Fibroblast of skin of back (primary cell): ENCODE data around the gene CELF3.

Source experiments
- DNase-seq: peaks from one replicate; pipeline ENCODE4 v3.0.0-alpha.2; 2013

CELF3 gene

DNA sequence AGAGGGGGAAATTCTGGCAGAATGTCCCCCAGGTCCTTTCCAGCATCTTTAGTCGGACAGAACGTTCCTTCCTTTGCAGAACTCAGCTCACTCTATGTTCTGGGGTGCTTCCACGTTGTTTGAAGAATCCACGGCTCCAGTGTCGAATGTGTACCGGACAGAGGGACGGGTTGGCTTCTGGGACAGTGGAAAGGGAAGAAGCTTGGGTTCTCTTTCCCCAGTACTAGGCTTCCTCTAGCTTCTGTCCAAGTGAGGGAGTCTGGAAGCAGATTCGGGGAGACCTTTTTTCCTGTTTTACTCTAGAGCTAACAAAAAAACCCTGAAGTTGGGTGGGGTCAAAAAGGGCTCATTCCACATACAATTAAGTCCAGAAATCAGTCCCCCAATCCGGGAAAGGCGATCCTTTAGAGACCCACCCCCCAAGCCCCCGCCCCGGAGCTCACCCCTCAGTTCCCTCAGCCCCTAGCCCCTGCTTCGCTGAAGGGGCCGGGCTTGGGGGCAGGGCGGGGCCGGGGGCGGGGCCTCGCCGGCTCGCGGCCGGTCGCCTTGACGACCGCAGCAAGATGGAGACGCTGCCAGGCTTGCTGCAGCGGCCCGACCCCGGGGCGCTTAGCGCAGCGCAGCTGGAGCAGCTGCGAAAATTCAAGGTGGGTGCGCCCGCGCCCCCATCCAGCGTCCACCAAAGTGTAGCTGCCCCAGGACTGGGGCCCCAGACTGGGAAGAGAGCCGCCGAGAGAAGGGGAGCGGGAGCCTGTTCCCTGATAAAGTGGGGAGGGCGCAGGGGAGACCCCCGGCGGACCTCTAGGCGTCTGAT, 4.6 kb upstream of the CELF3 start, which contains the start of gene RIIAD1:
RIIAD1 (plus strand) TSS at position 549 of the 814 bp plus-strand sequence; CDS start at position 564, 15 bp downstream.
- DNase-seq, result peak; percentile 27

GRCh38 chr1:151720554-151720953, 4.0 kb upstream of the CELF3 start:
- DNase-seq, result peak; percentile 16

- no peak for DNase-seq
Observed at GRCh38 chr1:151720125-151720524, 3.5 kb upstream of the CELF3 start.

DNA sequence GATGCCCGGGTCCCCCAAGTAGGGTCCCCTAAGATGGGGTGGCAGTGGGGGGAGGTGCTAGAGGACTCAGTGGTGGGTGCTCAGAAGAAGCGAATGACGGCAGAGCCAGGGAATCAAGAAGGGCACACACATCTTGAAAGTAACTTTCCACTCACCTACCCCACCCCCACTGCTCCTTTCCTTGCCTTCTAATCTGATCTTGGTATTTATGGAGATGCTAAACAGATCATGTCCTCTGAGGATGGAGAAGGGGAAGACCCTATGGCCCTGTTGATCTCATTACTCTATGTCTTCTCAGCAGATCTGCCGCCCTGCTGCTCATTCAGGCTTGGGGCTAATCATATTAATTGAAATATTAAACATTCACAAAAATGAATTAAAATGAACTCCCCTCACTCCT, 2.1 kb upstream of the CELF3 start:
- no peak for DNase-seq

DNA sequence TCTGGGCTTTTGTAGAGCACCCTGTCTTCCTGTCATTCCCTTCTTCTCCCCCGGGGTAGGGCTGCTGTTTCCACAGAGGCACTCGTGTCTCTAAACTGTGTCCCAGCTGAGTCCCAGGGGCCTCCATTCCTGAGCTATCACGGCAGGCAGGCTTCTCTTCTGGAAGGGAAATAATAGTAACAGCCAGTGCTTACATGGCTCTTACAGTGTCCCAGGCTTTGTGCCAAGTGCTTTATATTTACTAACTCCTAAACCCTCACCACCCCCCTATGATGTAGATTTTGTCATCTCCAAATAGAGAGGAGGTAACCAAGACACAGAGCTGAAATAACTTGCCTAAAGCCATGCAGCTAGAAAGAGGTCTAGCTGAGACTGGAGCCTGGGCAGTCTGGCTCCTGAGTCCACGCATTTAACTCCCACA, 1.4 kb upstream of the CELF3 start:
- DNase-seq, result peak; percentile 27

GRCh38 chr1:151716405-151716762, 219 bp downstream of the CELF3 start:
- no peak for DNase-seq

GRCh38 chr1:151715726-151716404, 738 bp downstream of the CELF3 start:
- no peak for DNase-seq

- no peak for DNase-seq
Observed at GRCh38 chr1:151714820-151715725, 1.5 kb downstream of the CELF3 start.

- DNase-seq, result no peak
Observed at GRCh38 chr1:151713874-151714273, 2.7 kb downstream of the CELF3 start.

DNA sequence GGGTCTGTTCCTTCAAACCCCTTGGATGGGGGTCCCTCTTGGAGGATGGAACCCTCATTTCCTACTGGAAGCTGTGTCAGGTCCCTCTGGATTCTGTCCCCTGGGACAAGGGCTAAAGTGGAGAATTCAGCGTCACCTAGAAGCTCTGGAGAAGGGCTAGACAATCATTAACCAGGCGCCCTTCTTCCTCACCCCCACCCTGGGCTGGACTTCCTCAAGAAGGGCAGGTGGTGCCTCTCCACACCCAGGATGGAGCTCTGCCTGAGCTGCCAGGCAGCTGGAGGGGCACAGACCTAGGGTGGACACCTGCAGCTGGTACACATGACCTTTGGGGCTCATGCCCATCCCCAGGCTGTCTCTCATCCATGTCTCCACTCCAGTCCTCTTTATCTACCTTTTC, 3.6 kb downstream of the CELF3 start:
- no peak for DNase-seq

- no peak for DNase-seq
Observed at GRCh38 chr1:151711951-151712350, 4.7 kb downstream of the CELF3 start.

DNA sequence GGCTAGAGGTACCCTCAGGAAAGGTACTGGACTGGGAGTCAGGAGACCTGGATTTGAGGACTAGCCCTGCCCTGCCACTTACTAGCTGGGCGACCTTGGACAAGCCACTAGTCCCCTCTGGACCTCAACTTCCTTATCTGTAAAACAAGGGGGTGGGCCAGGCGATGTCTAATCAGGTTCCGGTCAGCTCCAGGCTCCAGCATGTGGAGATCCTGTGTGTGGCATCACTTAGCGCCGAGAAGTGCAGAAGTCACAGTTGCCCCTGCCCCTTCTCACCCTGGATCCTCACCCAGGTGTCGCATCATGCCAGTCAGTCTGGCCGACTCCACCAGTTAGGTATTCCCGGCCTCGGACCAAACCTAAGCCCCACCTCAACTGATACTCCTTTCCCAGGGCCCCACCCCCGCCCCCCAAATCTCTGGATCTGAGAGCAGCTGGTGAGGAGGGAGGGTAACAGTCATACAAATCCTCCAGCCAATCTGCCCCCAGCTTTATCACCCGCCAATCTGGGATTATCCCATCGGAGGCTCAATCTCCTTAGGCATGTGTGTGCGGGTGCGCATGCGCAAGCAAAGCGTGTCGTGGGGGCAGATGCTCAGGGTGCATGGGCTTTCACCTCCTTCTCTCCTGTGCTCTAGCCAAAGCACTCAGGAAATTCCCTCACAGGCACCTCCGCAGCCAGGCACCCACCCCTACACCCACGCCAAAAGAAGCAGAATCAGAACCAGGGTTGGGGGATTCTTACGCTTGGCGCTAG, 5.4 kb downstream of the CELF3 start:
- no peak for DNase-seq

DNA sequence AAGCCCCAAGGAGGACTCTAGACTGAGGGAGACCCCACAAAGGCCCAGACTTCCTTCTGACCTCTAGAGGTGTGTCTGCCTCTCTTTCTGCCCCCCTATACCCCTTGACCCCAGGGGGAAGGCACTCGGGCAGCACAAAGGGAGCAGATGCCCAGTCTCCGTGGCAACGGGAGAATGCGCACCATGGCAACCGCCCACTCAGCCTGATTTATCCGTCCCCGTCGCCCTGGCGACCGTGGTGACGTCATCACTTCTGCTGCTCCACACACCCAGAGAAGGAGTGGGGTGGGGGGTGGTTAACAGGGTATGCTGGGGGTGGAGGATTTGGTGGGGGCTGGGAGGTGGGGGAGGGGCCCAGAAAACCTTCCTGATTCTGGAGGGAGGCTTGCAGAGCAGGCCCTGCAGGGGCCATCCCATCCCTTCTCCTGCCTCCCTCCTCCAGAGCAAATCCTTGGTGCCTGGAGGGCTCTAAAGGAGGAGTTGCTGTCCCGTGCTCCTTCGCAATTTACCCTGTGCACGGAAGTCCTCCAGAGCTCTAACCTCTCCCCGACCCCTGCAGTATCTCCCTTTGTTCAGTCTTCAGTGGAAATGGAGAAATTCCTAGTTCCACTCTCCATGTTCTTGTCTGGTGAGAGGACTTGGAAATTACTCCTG, 6.3 kb downstream of the CELF3 start:
- DNase-seq, result peak; percentile 39

DNA sequence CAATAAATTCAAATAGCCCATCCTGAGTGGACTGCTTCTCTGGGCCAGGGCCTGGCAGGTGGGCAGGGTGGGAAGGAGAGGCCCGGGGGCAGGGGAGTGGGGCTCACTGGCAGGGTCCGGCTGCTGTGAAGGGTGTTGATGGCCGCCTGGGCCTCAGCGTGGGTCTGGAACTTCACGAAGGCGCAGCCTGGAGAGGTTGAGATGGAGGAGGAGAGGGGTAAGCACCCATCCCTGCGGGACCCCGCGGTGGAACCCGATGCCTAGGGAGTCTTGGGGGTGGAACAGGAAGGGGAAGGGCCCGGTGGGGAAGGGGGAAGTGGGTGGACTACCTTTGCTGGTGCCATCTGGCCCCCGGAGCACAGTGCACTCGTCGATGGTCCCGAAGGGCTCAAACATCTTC, 7.7 kb downstream of the CELF3 start:
- no peak for DNase-seq

DNA sequence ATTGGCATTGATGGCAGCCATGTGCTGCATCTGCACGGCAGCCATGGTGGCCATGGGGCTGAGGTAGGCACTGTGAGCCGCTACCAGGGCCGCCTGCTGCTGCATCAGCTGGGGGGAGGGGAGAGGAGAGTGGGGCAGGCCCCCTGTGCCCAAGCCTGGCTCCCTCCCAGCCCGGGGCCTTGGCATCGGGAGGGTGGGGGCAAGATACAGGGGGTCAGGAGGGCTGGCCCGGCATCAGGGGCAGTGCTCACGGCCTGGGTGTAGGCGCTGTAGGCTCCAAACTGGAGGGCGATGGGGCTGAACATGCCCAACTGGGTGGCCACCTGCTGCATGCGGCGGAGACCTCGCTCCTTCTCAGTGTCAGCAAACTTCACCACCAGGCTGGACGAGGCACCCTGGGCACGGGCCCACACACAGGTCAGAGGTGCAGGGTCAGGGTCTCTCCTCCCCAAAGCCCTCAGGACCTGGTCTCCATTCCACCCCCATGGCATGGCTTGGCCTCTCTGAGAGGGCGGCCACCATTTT, 9.0 kb downstream of the CELF3 start:
- DNase-seq, result no peak

GRCh38 chr1:151706464-151707415, 9.9 kb downstream of the CELF3 start:
- DNase-seq, result no peak

- peak; percentile 40 for DNase-seq
Observed at GRCh38 chr1:151705753-151706463, 10.7 kb downstream of the CELF3 start.

DNA sequence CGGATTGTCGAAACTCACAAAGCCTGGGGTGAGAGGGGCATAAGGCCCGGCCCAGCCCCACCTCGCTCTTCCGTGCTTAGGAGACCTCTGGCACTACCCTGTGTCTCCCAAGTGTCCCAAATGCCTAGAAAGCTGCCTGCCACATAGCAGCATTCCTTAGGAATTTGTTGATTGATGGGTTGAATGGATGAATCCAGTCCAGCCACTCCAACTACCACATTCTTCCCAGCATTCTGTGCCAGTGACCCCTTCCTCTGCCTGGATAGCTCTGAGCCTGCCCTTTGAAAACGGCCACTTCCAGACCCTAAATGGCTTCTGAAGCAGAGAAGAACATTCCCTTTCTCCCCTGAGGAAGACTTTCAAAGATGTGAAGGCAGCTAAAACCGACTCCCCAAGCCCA, 11.5 kb downstream of the CELF3 start:
- DNase-seq, result no peak

DNA sequence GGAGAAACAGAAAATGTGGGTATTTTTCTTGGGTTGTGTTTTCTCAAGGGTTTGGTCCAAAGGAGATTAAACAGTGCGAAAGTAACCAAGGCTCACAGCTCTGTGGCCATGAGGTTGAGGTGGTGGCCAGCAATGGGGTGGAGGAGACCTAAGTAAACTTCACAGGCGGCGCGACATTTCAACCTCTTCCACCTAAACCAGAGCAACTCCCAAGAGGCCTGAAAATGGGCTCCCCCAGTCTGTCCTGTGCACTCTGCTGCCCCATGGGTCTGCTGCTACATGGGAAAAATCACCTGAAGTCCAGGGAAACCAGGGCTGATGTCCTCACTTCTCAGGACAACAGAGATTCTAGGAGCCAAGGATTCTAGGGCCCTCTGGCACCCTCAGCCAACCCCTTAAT, 12.4 kb downstream of the CELF3 start:
- DNase-seq, result no peak

- no peak for DNase-seq
Observed at GRCh38 chr1:151703813-151704212, 12.8 kb downstream of the CELF3 start.
